ENCODE measurements around the gene MAN2B2. TPM values are rescaled to one million over a fixed set of nuclear protein-coding genes. Genes with fewer than 3 reads are reported as not detected.

The MAN2B2 gene
- polyA plus RNA-seq, 1 donor (not counting 4 experiments of a cell fraction or from before 2014, with no cell fraction given), result 7.4 TPM

DNA sequence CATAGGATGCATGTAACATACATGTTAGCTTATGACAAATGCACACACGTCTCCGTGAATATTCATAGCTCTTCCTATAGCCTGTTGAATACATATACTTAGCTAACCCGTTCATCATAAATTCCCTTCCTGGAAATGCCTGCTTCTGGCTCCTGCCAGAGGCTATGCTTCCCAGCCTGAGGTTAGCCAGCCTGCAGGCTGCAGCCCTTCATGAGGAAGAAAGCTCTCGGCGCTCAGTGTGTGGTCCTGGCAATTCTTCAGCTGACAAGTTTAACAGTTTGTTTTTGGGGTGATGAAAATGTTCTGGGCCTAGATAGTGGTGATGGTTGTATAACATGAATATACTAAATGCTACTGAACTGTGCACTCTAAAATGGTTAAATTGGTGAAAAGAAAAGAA lies 48.8 kb upstream of the MAN2B2 start:
- DNase-seq (ENCODE audit: low read depth, low spot score) (no peak), FAIRE-seq (no peak)
- Histone ChIP-seq H3K9me1 (ENCODE audit: control insufficient read depth, extremely low read depth, insufficient read depth, low read length) (no peaks in the 10 kb centered on the region), H3K27me3 (ENCODE audit: control insufficient read depth, extremely low read depth, insufficient read depth, low read length) (no peaks in the 10 kb centered on the region), H3K4me3 (ENCODE audit: control insufficient read depth in 2 of 3, extremely low read depth in 1 of 3, insufficient read depth in 2 of 3, low read depth in 1 of 3, low read length in 3 of 3) (no peak overlapping the region), H3K27ac (ENCODE audit: control insufficient read depth, insufficient read depth, low read length) (no peak overlapping the region), H3K9ac (ENCODE audit: control insufficient read depth, extremely low read depth, insufficient read depth, low read length) (no peak overlapping the region), H2AFZ (ENCODE audit: control insufficient read depth, low read length) (no peak overlapping the region), H3K36me3 (ENCODE audit: control insufficient read depth in 2 of 2, extremely low read depth in 1 of 2, insufficient read depth in 2 of 2, low read length in 2 of 2) (no peaks in the 10 kb centered on the region), H3K4me2 (ENCODE audit: control insufficient read depth, extremely low read depth, insufficient read depth, low read depth, low read length) (no peak overlapping the region), H3K9me3 (ENCODE audit: control insufficient read depth, low read depth, low read length) (no peaks in the 10 kb centered on the region), H4K20me1 (ENCODE audit: control insufficient read depth, extremely low read depth, insufficient read depth, low read length) (no peaks in the 10 kb centered on the region), H3K79me2 (ENCODE audit: control insufficient read depth, insufficient read depth, low read length) (no peaks in the 10 kb centered on the region), H3K4me1 (ENCODE audit: control insufficient read depth, extremely low read depth, insufficient read depth, low read length) (no peaks in the 10 kb centered on the region)
- TF ChIP-seq, protein P1, sequence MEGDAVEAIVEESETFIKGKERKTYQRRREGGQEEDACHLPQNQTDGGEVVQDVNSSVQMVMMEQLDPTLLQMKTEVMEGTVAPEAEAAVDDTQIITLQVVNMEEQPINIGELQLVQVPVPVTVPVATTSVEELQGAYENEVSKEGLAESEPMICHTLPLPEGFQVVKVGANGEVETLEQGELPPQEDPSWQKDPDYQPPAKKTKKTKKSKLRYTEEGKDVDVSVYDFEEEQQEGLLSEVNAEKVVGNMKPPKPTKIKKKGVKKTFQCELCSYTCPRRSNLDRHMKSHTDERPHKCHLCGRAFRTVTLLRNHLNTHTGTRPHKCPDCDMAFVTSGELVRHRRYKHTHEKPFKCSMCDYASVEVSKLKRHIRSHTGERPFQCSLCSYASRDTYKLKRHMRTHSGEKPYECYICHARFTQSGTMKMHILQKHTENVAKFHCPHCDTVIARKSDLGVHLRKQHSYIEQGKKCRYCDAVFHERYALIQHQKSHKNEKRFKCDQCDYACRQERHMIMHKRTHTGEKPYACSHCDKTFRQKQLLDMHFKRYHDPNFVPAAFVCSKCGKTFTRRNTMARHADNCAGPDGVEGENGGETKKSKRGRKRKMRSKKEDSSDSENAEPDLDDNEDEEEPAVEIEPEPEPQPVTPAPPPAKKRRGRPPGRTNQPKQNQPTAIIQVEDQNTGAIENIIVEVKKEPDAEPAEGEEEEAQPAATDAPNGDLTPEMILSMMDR (optimal IDR thresholded peaks at IDR 0.05 in 1 of 3, IDR thresholded peaks at IDR 0.05 in 1 of 3, conservative IDR thresholded peaks at IDR 0.05 in 1 of 3; ENCODE audit: extremely low read depth in 1 of 3, insufficient read depth in 2 of 3, low read length in 3 of 3), result no peak
- TF ChIP-seq EZH2 (IDR thresholded peaks at IDR 0.05; ENCODE audit: low read length), result no peak
- dilution Hi-C loops (cut with MboI; ENCODE audit: extremely low pct_ligation_motif_present, low sequenced_read_pairs), result no loop called here

- no peaks in the 10 kb centered on the region for H3K9me3 ChIP-seq (ENCODE audit: control insufficient read depth, low read depth, low read length)
- DNase-seq (ENCODE audit: low read depth, low spot score) (no peak), FAIRE-seq (no peak)
- no peaks in the 10 kb centered on the region for H3K9me1 ChIP-seq (ENCODE audit: control insufficient read depth, extremely low read depth, insufficient read depth, low read length)
- no peak for TF ChIP-seq EZH2 (IDR thresholded peaks at IDR 0.05; ENCODE audit: low read length)
- TF ChIP-seq, protein P1 (optimal IDR thresholded peaks at IDR 0.05 in 1 of 3, IDR thresholded peaks at IDR 0.05 in 1 of 3, conservative IDR thresholded peaks at IDR 0.05 in 1 of 3; ENCODE audit: extremely low read depth in 1 of 3, insufficient read depth in 2 of 3, low read length in 3 of 3), result no peak
- no peak overlapping the region for H3K4me2 ChIP-seq (ENCODE audit: control insufficient read depth, extremely low read depth, insufficient read depth, low read depth, low read length)
- H3K79me2 ChIP-seq (ENCODE audit: control insufficient read depth, insufficient read depth, low read length), result no peaks in the 10 kb centered on the region
- H3K4me3 ChIP-seq (ENCODE audit: control insufficient read depth in 2 of 3, extremely low read depth in 1 of 3, insufficient read depth in 2 of 3, low read depth in 1 of 3, low read length in 3 of 3), result no peak overlapping the region
- H3K36me3 ChIP-seq (ENCODE audit: control insufficient read depth in 2 of 2, extremely low read depth in 1 of 2, insufficient read depth in 2 of 2, low read length in 2 of 2), result no peaks in the 10 kb centered on the region
- no peak overlapping the region for H3K9ac ChIP-seq (ENCODE audit: control insufficient read depth, extremely low read depth, insufficient read depth, low read length)
- no peaks in the 10 kb centered on the region for H3K4me1 ChIP-seq (ENCODE audit: control insufficient read depth, extremely low read depth, insufficient read depth, low read length)
- H4K20me1 ChIP-seq (ENCODE audit: control insufficient read depth, extremely low read depth, insufficient read depth, low read length), result no peaks in the 10 kb centered on the region
- H2AFZ ChIP-seq (ENCODE audit: control insufficient read depth, low read length), result no peak overlapping the region
- no peak overlapping the region for H3K27ac ChIP-seq (ENCODE audit: control insufficient read depth, insufficient read depth, low read length)
- H3K27me3 ChIP-seq (ENCODE audit: control insufficient read depth, extremely low read depth, insufficient read depth, low read length), result no peaks in the 10 kb centered on the region
- dilution Hi-C loops (cut with MboI; ENCODE audit: extremely low pct_ligation_motif_present, low sequenced_read_pairs), result no loop called here
Measured at GRCh38 chr4:6526671-6527091, 48.3 kb upstream of the MAN2B2 start.
